Testis (tissue), 3 donors: Measurements from ENCODE around the gene ANKRD11. TPM values are rescaled to one million over a fixed set of nuclear protein-coding genes. Genes with fewer than 3 reads are reported as not detected.

Experiments
- DNase-seq: peaks from one replicate; pipeline ENCODE4 v3.0.0-alpha.2; 2019
- H3K27ac ChIP-seq, 2 donors: fragments of 200-600 bp; sonication (generic); one replicate each; pipeline ENCODE4 v1.5.1; 2019
- H3K27me3 ChIP-seq: fragments of 200-600 bp; sonication (generic); one replicate; pipeline ENCODE4 v1.5.1; 2019
- H3K36me3 ChIP-seq: fragments of 200-600 bp; sonication (generic); one replicate; pipeline ENCODE4 v1.5.1; 2017; ENCODE audit warnings: low read depth; ENCODE audit errors: missing control alignments
- H3K4me1 ChIP-seq: fragments of 200-600 bp; sonication (generic); one replicate; pipeline ENCODE4 v1.5.1; 2019
- H3K4me3 ChIP-seq, 2 donors: fragments of 200-600 bp; sonication (generic); one replicate each; pipeline ENCODE4 v1.5.1; 2017 to 2019
- H3K9me3 ChIP-seq: fragments of 200-600 bp; sonication (generic); one replicate; pipeline ENCODE4 v1.5.1; 2017
- CTCF ChIP-seq, 3 experiments: fragments of 450-650 bp in 2 of 3; fragments of 200-600 bp in 1 of 3; sonication (generic) in 1 of 3; IDR thresholded peaks; one replicate each; pipeline ENCODE4 v1.5.1; 2016 to 2019; ENCODE audit warnings: antibody characterized with exemption in 3 of 3, mild to moderate bottlenecking in 2 of 3, moderate library complexity in 1 of 3
- POLR2A ChIP-seq: fragments of 450-650 bp; IDR thresholded peaks from one replicate; pipeline ENCODE4 v1.6.1; 2017; ENCODE audit warnings: antibody characterized with exemption, mild to moderate bottlenecking, moderate library complexity
- WGBS, 2 donors: methylation state at CpG; one replicate each; pipeline ENCODE4 v1.1.5; 2018; 5-methylcytosine and 5-hydroxymethylcytosine counted together
- intact Hi-C: fragments of 100-400 bp; cut with DNase I; formaldehyde crosslinking; loops from one replicate; pipeline ENCODE4 v1.15.1; 2023; ENCODE audit warnings: low total_unique reads
- polyA plus RNA-seq: library from polyadenylated mRNA; stranded (reverse); fragments of 350-450 nt; fragmentation: Illumina TruSeq; extraction: RNeasy Lipid Tissue Mini Kit (QIAGEN cat#74804); gene quantifications from one replicate; pipeline ENCODE4 v1.2.3, GENCODE V29; 2014; ENCODE audit warnings: low read depth, low replicate concordance; ENCODE audit not compliant: insufficient read depth
- total RNA-seq, 2 donors: library from RNA; depleted of rRNA; stranded (reverse); fragments of >200 nt; gene quantifications; one replicate each; pipeline ENCODE4 v1.2.3, GENCODE V29; 2016

The ANKRD11 gene
- total and polyA plus RNA-seq, 3 donors from 2014 or later = 49.7 to 187 (median 150) TPM

GRCh38 chr16:89536371-89536770 is 46.0 kb upstream of the ANKRD11 start:
- Histone ChIP-seq H3K4me3 (no peak overlapping the region), H3K4me1 (no peaks in the 10 kb centered on the region), H3K9me3 (no peaks in the 10 kb centered on the region), H3K27ac (no peak overlapping the region), H3K27me3 (no peaks in the 10 kb centered on the region), H3K36me3 (no peaks in the 10 kb centered on the region)
- 94 to 96% methylated on average over 24 of the region's 24 CpGs for WGBS, 2 donors
- no peak for DNase-seq
- intact Hi-C loops = no loop called here
- TF ChIP-seq CTCF (IDR thresholded peaks at IDR 0.05) (no peak), POLR2A (no peak)

- Histone ChIP-seq H3K27ac (no peak overlapping the region), H3K27me3 (no peaks in the 10 kb centered on the region), H3K9me3 (no peaks in the 10 kb centered on the region), H3K4me1 (no peaks in the 10 kb centered on the region), H3K36me3 (no peaks in the 10 kb centered on the region), H3K4me3 (no peak overlapping the region)
- DNase-seq = no peak
- 66 to 72% methylated on average over 7 to 11 of the region's 11 CpGs for WGBS, 2 donors
- TF ChIP-seq CTCF (IDR thresholded peaks at IDR 0.05) (no peak), POLR2A (no peak)
- intact Hi-C loops = no loop called here
These were observed 43.9 kb upstream of the ANKRD11 start for GRCh38 chr16:89534252-89534756.

DNA sequence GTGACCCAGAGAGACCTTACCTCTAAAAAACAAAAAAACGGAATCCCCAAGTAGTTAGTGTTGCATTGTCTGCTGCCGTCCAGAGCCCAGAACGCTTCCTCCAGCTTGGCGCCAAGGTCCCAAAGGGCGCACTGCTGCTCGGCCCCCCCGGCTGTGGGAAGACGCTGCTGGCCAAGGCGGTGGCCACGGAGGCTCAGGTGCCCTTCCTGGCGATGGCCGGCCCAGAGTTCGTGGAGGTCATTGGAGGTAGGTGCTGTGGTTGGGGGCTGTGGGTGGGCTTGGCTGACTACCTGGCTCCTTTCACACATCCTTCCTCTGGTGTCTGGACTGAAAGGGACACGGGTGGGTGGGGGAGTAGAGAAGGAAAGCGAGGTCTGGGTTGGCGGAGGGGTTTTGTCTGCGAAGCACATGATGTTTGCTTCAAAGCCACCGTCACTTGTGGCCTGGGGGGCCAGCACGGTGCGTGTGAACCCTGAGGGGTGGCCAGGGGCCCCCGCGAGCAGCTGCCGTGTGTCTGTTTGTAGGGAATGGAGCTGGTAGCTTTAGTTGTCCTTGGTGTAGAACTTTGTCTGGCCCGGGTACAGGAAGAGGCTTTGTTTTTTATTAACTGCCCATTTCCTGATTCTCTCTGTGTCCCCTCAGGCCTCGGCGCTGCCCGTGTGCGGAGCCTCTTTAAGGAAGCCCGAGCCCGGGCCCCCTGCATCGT is 41.6 kb upstream of the ANKRD11 start:
- Histone ChIP-seq H3K4me1 (no peaks in the 10 kb centered on the region), H3K36me3 (no peaks in the 10 kb centered on the region), H3K27ac (no peak overlapping the region), H3K4me3 (no peak overlapping the region), H3K9me3 (no peaks in the 10 kb centered on the region), H3K27me3 (no peaks in the 10 kb centered on the region)
- TF ChIP-seq POLR2A (no peak), CTCF (IDR thresholded peaks at IDR 0.05) (no peak)
- 93 to 96% methylated on average over 23 to 31 of the region's 31 CpGs for WGBS, 2 donors
- intact Hi-C loops = no loop called here
- DNase-seq = no peak

DNA sequence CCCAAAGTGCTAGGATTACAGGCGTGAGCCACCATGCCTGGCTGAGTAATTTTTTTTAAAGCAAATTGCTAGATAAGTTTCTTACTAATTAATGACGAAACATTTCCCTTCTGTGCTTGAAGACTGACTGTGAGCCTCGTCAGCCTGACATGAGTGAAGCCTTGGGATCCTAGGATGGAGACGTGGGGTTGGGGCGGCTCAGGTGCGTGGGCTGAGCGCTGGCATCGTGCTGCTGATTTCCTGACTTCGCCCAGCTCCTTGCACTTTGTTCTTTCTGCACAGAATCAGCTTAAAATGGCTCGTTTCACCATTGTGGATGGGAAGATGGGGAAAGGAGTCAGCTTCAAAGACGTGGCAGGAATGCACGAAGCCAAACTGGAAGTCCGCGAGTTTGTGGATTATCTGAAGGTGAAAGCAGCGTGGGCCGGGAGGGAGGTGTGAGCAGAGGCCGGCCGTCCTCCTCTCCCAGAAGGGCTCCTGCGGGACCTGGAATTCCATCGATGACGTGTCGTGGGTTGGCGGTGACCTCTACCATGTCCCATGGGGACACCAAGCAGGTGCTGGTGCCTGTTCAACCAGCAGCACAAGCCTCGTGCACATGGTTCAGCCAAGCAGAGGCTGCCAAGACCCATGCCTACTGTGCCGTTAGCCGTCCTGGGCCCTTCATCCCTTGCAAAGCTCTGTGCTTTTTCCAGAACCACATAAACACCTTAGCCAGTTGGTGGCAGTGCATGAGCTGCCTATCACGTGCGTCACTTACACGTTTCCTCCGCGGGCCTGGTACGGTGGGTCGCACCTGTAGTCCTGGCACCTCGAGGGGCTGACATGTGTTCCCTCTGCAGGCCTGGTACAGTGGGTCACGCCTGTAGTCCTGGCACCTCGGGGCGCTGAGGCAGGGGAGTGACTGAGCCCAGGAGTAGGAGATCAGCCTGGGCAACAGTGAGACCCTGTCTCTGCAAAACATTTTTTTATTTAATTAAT is 40.3 kb upstream of the ANKRD11 start:
- no peaks in the 10 kb centered on the region for H3K4me1 ChIP-seq
- no peak for DNase-seq
- H3K27ac ChIP-seq = no peak overlapping the region
- WGBS, 2 donors = 92 to 93% methylated on average over 34 to 37 of the region's 37 CpGs
- H3K36me3 ChIP-seq = no peaks in the 10 kb centered on the region
- H3K27me3 ChIP-seq = no peaks in the 10 kb centered on the region
- H3K9me3 ChIP-seq = no peaks in the 10 kb centered on the region
- no peak overlapping the region for H3K4me3 ChIP-seq
- TF ChIP-seq POLR2A (no peak), CTCF (IDR thresholded peaks at IDR 0.05) (no peak)
- intact Hi-C loops = no loop called here
